DMS 273 (cell line): ENCODE data around the gene GSTK1.
"Not testable (repeated sequence)": the region's sequence is repeated elsewhere in the genome, so short reads cannot be mapped to it uniquely, and the experiment has no call there.

Experiments
- DNase-seq: peaks from one replicate; lab custom pipeline; 2025; ENCODE audit not compliant: unreplicated experiment; lab: John Stamatoyannopoulos, UW

The GSTK1 gene

DNA sequence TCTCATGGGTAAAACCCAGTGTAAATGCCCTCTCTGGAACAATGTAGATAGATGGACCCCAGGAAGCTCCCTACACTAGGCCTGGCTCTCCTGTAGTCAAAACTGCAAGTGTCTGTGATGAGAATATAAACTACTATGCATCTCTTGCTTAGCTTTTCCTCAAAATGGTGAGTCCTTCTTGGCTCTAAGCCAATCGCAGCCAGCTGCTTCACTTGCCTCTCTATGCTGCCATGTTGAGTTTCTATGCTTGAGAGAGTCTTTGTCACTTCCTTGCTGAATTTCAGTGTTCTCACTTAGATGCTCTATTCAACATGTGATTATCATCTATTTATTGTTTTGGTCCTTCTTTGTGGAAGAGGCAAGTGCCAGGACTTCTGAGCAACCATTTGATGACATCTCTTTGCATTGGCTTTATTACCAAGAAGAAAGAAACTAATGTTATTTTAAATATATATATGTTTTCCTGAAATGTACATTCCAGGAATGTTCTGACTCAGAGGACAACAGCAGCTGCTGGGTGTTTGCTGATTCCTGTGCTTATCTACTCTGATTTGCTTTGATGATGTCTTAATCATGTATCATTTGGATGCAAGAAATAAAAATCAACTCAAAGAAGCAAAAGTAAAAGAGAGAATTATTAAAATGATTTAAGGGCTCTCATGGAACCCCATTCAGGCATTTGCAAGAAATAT, 24.8 kb upstream of the GSTK1 start:
- DNase-seq, result peak; percentile 24

DNA sequence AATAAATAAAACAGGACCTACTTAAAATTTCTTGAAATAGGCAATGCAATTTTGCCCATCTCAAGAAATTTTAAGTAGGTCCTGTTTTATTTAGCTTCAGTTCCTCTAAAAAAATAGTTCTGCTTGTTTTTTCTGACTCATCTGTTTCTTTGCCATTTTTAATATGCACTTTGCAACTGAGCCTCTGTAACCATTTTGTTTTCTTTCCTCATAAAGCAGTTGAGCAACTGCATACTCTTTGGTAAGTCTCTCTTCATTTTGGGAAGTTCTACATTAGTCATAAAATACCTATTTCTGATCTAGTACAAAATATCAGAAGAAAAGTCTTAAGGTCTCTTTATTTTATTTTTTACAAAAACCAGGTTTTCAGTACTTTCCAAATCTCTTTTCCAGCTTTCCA, 23.4 kb upstream of the GSTK1 start:
- DNase-seq, result no peak

DNA sequence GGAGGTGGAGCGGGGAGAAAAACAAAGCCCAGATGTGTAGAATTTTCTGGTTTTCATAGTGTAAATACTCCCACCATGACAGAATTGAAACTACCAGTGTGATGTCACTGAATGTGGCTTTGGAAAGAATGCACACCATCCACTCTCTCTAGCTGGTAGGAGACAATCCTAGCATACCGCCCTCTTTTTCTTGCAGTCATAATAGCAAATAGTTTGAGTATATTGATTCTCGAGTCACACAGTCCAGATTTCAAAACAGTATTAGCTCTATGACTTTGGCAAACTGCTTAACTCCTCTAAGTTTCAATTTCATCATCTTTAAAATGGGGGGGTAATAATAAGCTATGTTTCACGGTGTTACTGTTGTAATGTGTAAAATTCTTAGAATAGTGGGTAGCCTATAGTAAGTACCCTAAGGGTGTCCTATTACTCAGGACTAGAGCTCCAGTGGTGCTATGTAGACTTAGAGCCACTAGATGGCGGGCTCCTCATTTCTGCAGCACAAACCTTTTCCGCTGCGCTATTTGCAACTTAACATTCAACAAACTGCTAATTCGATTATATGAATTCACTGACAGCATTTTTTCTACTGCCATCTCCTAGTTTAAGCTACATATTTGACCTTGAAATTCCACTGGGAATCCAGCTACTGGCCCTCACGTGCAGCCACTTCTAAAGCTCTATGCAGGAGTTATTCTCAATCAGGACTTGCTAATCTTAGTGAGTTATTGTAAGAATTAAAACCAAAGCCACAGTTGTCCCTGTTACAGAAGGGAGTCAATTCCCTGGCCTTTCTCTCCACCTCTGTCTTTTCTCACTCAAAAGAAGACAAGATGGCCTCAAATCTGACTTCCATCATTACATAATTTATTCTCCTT, 22.7 kb upstream of the GSTK1 start:
- DNase-seq, result peak; percentile 87

DNA sequence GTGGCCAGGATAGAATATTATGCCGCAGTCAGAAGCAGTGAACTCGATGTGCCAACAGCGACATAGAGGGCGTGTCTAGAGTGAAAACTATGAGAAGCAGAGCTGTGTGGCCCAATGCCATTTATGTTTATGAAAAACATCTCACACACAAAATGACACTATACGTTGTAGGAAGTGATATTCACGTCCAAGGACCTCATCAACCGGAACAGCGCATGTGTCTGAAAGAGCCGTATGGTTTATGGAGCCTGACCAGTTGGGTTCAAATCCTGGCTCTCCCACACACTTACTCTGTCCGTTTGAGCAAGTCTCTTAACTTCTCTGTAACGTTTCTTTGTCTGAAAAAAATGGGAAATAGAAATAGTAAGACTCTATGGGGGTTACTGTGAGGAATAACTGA, 20.9 kb upstream of the GSTK1 start:
- DNase-seq, result no peak

DNA sequence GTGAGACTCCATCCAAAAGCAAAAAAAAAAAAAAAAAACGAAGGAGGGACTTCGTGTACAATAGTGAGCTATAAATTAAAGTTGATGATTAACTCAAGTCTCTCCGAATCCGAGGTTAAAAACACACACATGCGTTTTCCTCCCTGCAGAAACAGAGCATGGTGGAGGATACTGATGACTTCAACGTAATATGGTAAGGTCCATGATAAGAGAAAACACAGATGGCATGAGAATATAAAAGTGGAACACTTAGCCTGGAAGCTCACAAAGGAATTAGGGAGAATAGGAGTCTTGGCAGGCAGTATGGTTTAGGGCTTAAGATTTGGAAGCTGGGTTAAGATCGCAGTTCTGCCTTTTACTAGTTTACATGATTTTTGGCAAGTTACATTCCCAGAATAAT, 20.1 kb upstream of the GSTK1 start:
- no peak for DNase-seq

DNA sequence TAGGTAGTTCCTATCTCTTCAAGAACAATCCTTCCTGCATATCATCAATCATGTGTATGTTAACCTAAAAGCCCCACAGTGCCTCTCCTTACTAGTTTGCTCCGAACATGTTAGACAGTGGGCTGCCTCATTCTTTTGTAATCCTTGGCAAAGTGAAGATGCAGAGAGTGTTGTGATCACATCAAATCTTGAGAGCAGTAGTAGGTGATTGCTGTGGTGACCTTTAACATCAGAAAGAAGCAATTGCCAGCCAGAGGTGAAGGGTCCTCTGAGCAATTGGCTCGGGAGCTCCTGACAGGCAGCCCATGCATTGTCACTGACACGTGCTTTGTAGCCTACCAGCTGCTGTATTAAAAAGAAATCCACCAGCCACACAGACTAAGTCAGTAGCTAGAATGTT, 19.6 kb upstream of the GSTK1 start:
- DNase-seq, result no peak

DNA sequence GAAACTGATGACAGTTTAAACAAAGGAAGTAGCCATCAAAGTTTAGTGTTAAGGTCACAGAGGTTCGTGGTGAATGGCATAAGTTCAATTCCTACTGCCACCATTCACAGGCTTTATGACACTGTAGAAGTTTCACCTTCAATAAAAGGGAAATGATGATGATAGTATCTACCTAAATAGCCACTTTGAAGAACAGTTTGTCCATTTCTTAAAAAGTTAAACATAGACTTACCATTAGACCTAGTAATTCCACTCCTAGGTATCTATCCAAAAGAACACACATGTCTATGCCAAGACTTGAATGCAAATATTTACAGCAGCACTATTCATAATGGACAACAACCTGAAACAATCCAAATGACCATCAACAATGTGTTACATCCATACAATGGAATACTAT, 18.9 kb upstream of the GSTK1 start:
- DNase-seq, result no peak

- DNase-seq, result no peak
Measured at GRCh38 chr7:143245123-143245522, 18.1 kb upstream of the GSTK1 start.

DNA sequence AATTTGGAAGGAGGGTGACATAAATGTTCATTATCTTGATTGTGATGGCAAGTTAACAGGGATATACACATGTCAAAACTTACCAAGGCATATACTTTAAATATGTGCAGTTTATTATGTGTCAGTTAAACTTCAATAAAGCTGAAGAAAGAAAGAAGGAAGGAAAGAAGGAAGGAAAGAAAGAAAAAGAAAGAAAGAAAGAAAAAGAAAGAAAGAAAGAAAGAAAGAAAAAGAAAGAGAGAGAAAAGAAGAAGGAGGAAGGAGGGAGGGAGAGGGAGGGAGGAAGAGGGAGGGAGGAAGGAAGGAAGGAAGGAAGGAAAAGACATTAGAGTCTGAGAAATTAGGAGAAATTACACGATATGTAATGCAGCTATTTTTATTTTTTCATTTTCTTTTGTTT, 15.9 kb upstream of the GSTK1 start:
- DNase-seq, result no peak

DNA sequence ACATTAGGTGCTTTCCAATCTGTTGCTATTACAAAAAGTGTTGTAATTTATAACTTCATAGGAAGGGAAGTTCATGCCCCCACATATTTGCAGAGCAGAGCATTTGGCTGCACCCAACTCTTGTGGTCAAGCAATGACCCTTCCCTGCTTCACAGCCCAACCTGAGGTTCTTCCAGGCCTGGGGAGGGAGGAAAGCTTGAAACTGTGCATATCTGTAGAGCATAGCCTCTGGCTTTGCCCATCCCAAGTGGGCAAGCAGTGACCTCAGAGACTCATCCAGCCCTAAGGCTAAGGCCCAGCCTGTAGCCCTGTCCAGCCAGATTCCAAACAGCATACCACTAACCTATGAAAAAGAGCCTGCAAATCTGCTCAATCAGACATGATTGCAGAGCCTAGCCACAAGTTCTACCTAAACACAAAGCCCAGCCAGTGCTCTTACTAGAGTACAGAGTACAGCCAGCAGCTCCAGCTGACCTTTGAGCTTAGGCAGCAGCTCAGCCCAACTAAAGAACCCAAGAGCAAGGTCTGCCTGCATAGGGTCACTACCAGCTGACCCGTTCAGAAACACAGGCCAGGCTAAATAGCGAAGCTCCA, 14.4 kb upstream of the GSTK1 start:
- no peak for DNase-seq

DNA sequence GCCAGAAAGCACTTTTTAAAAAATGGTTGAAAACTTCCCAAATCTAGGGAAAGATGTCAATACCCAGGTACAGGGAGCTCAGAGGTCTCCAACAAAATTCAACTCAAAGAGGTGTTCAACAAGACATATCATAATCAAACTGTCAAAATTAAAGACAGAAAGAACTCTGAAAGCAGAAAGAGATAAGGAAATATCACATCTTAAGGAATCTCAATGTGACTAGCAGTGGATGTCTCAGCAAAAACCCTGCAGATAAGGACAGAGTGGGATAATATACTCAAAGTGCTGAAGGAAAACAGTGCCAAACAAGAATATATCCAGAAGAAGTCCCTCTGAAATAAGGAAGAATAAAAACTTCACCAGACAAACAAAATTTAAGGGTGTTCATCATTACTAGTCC, 13.0 kb upstream of the GSTK1 start:
- no peak for DNase-seq

DNA sequence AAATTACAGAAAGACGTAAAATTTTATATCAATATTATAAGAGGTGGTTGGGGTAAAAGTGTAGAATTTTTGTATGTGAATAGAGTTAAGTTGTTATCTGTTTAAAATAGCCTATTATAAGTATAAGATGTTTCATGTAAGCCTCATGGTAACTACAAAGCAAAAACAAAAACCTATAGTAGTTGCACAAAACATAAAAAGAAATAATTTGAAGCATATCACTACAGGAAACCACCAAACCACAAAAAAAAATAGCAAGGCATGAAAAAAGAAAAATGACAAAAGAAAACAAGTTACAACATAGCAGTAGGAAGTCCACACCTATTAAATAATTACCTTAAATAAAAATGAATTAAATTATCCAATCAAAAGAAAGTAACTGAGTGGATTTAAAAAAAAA, 12.4 kb upstream of the GSTK1 start:
- DNase-seq, result no peak

DNA sequence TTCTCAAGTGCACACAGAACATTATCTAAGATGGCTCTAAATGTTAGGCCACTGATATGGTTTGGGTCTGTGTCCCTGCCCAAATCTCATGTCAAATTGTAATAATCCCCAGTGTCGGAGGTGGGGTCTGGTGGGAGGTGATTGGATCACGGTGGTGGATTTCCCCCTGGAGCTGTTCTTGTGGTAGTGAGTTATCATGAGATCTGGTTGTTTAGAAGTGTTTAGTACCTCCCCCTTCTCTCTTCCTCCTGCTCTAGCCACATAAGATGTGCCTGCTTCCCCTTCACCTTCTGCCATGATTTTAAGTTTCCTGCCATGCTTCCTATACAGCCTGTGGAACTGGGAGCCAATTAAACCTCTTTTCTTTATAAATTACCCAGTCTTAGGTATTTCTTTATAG, 11.2 kb upstream of the GSTK1 start:
- no peak for DNase-seq

- no peak for DNase-seq
Measured at GRCh38 chr7:143255564-143255963, 7.7 kb upstream of the GSTK1 start.

- no peak for DNase-seq
Measured at GRCh38 chr7:143256325-143256724, 6.9 kb upstream of the GSTK1 start.

DNA sequence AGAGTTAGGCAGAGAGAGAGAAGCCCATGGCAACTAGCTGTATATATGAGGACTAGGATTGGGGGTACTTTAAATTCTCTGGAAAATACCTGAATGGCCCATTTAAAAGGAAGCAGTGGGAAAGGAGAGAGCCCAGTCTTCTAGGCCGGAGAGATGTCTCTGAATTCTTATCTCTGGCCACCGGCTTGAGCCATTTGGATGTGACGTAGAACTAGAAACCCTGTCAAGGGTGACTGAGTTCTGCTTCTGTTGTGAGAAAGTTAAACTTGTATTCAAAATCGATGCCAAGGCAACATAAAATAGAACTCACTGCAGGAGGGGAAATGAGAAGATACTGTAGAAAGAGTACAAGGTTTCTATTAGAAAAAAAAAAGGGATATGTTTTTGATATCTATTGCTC, 6.3 kb upstream of the GSTK1 start:
- no peak for DNase-seq

- DNase-seq, result no peak
Measured at GRCh38 chr7:143257501-143257900, 5.7 kb upstream of the GSTK1 start.

GRCh38 chr7:143258831-143259230, 4.4 kb upstream of the GSTK1 start:
- no peak for DNase-seq

- no peak for DNase-seq
Measured at GRCh38 chr7:143259765-143260164, 3.5 kb upstream of the GSTK1 start.

- no peak for DNase-seq
Measured at GRCh38 chr7:143261901-143262300, 1.3 kb upstream of the GSTK1 start.

GRCh38 chr7:143264196-143264568, 941 bp downstream of the GSTK1 start:
- DNase-seq, result not testable (repeated sequence)

DNA sequence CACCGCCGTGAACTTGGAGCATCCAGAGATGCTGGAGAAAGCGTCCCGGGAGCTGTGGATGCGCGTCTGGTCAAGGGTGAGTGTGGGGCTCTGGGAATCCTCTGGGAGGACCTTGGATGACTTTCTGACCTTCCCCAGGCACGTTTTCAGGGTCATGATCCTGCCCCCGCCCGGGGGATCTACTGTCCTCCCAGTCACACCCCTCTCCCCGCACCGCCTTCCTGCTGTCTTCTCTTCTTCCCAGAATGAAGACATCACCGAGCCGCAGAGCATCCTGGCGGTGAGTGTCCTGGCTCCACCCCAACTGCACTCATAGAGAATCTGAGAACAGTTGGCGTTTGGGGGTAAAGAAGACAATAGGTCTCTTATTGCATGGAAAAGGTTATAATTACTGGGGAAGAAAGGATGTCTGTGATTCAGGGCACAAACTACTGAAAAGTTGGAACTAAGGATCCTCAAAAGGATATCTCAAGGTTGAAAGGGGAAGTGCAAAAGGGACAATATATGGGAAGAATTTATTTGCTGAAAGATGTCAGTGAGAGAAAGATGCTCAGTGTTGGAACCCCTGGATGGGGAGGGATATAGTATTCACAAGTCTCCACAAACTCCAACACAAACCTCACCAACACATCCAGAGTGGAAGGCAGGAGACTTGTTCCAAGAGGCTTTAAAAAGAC, 1.9 kb downstream of the GSTK1 start:
- no peak for DNase-seq
